A549 (cell line): ENCODE data around the gene CARD14. TPM values are rescaled to one million over a fixed set of nuclear protein-coding genes. Genes with fewer than 3 reads are reported as not detected.

Experiments
- ATAC-seq, 2 experiments: fragments of 200-7000 bp in 1 of 2; fragments of >200 bp in 1 of 2; cut with Nextera tagmentation in 1 of 2; cut with Tn5 transposase in 1 of 2; 3 replicates each; pipeline versions ENCODE4 v1.8.0 to v1.9.1; 2018 to 2020; ENCODE audit warnings: mild to moderate bottlenecking in 1 of 2, moderate library complexity in 1 of 2
- CTCF ChIA-PET: fragments of 300-600 bp; sonication (Branson Sonifier 250); formaldehyde crosslinking; extraction: SDS; loops from one replicate; lab custom pipeline; 2021; ENCODE audit warnings: antibody characterized with exemption, inconsistent platforms; lab: Yijun Ruan, JAX
- POLR2A ChIA-PET: fragments of 350-600 bp; formaldehyde crosslinking; extraction: SDS; loops from one replicate; lab custom pipeline; 2021; ENCODE audit warnings: antibody characterized with exemption, inconsistent platforms; lab: Yijun Ruan, JAX
- DNase-seq, 2 experiments: peaks; one replicate each; pipeline versions ENCODE4 v3.0.0 to v3.0.0-alpha.2; 2011 to 2016; ENCODE audit warnings: low read depth in 1 of 2, low spot score in 1 of 2
- FAIRE-seq: peaks from 2 replicates; lab custom pipeline; 2011; peaks lifted over from hg19 to GRCh38; lab: Jason Lieb, UNC
- H3K27ac ChIP-seq, 2 experiments: fragments of >200 bp; sonication (Bioruptor Twin); formaldehyde crosslinking; 3 replicates each; pipeline ENCODE4 v1.5.1; 2016 to 2017
- H3K4me1 ChIP-seq: fragments of >200 bp; sonication (Bioruptor Twin); formaldehyde crosslinking; 3 replicates; pipeline ENCODE4 v1.6.1; 2016
- H3K4me2 ChIP-seq: fragments of >200 bp; sonication (Bioruptor Twin); formaldehyde crosslinking; 3 replicates; pipeline ENCODE4 v1.6.1; 2016
- H3K4me3 ChIP-seq: fragments of >200 bp; sonication (Bioruptor Twin); formaldehyde crosslinking; 3 replicates; pipeline ENCODE4 v1.5.1; 2016
- H3K9me3 ChIP-seq: fragments of >200 bp; sonication (Bioruptor Twin); formaldehyde crosslinking; 3 replicates; pipeline ENCODE4 v1.6.1; 2016
- ATOH8 ChIP-seq: fragments of 250-450 bp; sonication (Bioruptor Pico); IDR thresholded peaks from 2 replicates; pipeline ENCODE4 v1.5.0; 2020; ENCODE audit warnings: low read depth, mild to moderate bottlenecking, moderate library complexity
- BCL3 ChIP-seq: fragments of >200 bp; sonication (Bioruptor Twin); formaldehyde crosslinking; IDR thresholded peaks from 3 replicates; pipeline ENCODE4 v1.6.1; 2016
- CBX2 ChIP-seq: fragments of 200-600 bp; sonication (generic); IDR thresholded peaks from 2 replicates; pipeline ENCODE4 v1.6.1; 2016; ENCODE audit warnings: low read depth, mild to moderate bottlenecking, borderline replicate concordance
- CHD2 ChIP-seq: fragments of 150-350 bp; IDR thresholded peaks from 2 replicates; pipeline ENCODE4 v1.6.1; 2014; ENCODE audit warnings: low read length; ENCODE audit not compliant: partially characterized antibody
- CTCF ChIP-seq: fragments of >200 bp; sonication (Bioruptor Twin); formaldehyde crosslinking; IDR thresholded peaks from 3 replicates; pipeline ENCODE4 v1.5.1; 2016
- E2F6 ChIP-seq: IDR thresholded peaks from 2 replicates; pipeline ENCODE4 v1.6.1; 2012; ENCODE audit warnings: low read depth, borderline replicate concordance
- GATA3 ChIP-seq: IDR thresholded peaks from 2 replicates; pipeline ENCODE4 v1.6.1; 2012; ENCODE audit warnings: borderline replicate concordance
- HEYL ChIP-seq: fragments of 250-450 bp; sonication (Bioruptor Pico); IDR thresholded peaks from 2 replicates; pipeline ENCODE4 v1.8.0; 2021; ENCODE audit warnings: mild to moderate bottlenecking, moderate library complexity
- HOXA7 ChIP-seq: fragments of 250-450 bp; sonication (Bioruptor Pico); IDR thresholded peaks from 2 replicates; pipeline ENCODE4 v1.5.0; 2020; ENCODE audit warnings: mild to moderate bottlenecking, moderate library complexity
- JUNB ChIP-seq: fragments of >200 bp; sonication (Bioruptor Twin); formaldehyde crosslinking; IDR thresholded peaks from 2 replicates; pipeline ENCODE4 v1.6.1; 2016
- MAZ ChIP-seq: fragments of 150-350 bp; IDR thresholded peaks from 2 replicates; pipeline ENCODE4 v1.6.1; 2014; ENCODE audit warnings: antibody characterized with exemption, low read depth, low read length, borderline replicate concordance
- NFE2L2 ChIP-seq: fragments of 150-350 bp; conservative IDR thresholded peaks from 2 replicates; pipeline ENCODE4 v1.6.1; 2014; ENCODE audit warnings: low read length
- PHF8 ChIP-seq: fragments of 200-600 bp; sonication (generic); IDR thresholded peaks from 2 replicates; pipeline ENCODE4 v1.6.1; 2016; ENCODE audit warnings: low read depth, mild to moderate bottlenecking, antibody characterized with exemption, moderate library complexity, borderline replicate concordance
- POLR2AphosphoS2 ChIP-seq: conservative IDR thresholded peaks from 2 replicates; pipeline ENCODE4 v1.6.1; 2012; ENCODE audit warnings: low read length, improper control_type of control experiment, inconsistent platforms
- RCOR1 ChIP-seq: fragments of 150-350 bp; IDR thresholded peaks from 2 replicates; pipeline ENCODE4 v1.6.1; 2014; ENCODE audit warnings: antibody characterized with exemption, low read length, low read depth
- REST ChIP-seq: fragments of 200-600 bp; sonication (generic); IDR thresholded peaks from 2 replicates; pipeline ENCODE4 v1.6.1; 2016; ENCODE audit warnings: antibody characterized with exemption, mild to moderate bottlenecking, moderate library complexity
- SREBF2 ChIP-seq: fragments of 450-650 bp; IDR thresholded peaks from 2 replicates; pipeline ENCODE4 v1.6.1; 2014; ENCODE audit warnings: mild to moderate bottlenecking, moderate library complexity
- TFCP2L1 ChIP-seq: fragments of 250-450 bp; sonication (Bioruptor Pico); IDR thresholded peaks from 2 replicates; pipeline ENCODE4 v1.5.0; 2021; ENCODE audit warnings: mild to moderate bottlenecking
- ZNF302 ChIP-seq: fragments of 250-450 bp; sonication (Bioruptor Pico); IDR thresholded peaks from 2 replicates; pipeline ENCODE4 v1.9.0; 2021; ENCODE audit warnings: inconsistent platforms, mild to moderate bottlenecking, moderate library complexity
- WGBS: methylation state at CpG from one replicate; pipeline ENCODE4 v1.1.6; 2017; ENCODE audit errors: missing lambda C conversion rate; 5-methylcytosine and 5-hydroxymethylcytosine counted together
- polyA plus RNA-seq, 4 experiments: library from polyadenylated mRNA; depleted of rRNA in 3 of 4; stranded (reverse); fragments of >200 nt; fragmentation: RNase III in 1 of 4; extraction: RNeasy Plus Mini Kit Qiagen cat#74134 plus additional on column Dnase treatment in 1 of 4; gene quantifications; 2 replicates in 3 of 4; 3 replicates in 1 of 4; pipeline ENCODE4 v1.2.3, GENCODE V29; 2011 to 2017

CARD14 gene
- polyA plus RNA-seq, 2 of the 4 experiments (the other 2 are of a cell fraction): 0.17 to 0.18 TPM

- ChIA-PET POLR2A (interaction anchor here (0.6 kb wide), 1 partner anchor 143 kb away, joined by 3 read pairs; no protein-coding TSS in a partner anchor), CTCF (interaction anchor here (0.6 to 1.6 kb wide), 8 partner anchors 41 to 237 kb away, joined by 3 to 8 read pairs (median 4); partner anchors contain the start of gene GAA)
- TF ChIP-seq TFCP2L1 (CRISPR knock-in tag) (no peak), BCL3 (no peak), JUNB (no peak), CHD2 (no peak), GATA3 (no peak), HOXA7 (CRISPR knock-in tag) (no peak), E2F6 (no peak), RCOR1 (no peak), REST (no peak), MAZ (no peak), PHF8 (no peak), NFE2L2 (no peak), ZNF302 (CRISPR knock-in tag) (no peak), HEYL (CRISPR knock-in tag) (no peak), SREBF2 (no peak), POLR2AphosphoS2 (no peak), ATOH8 (no peak), CTCF (no peak), CBX2 (no peak)
- DNase-seq (no peak), ATAC-seq (no peak), FAIRE-seq (no peak)
- no peak overlapping the region for H3K4me3 ChIP-seq
- H3K4me2 ChIP-seq: no peak overlapping the region
- 0 out of 3 replicates have a peak, but pooled peaks cover 4% of the 10 kb centered on the region for H3K4me1 ChIP-seq
- 93% methylated on average over 22 of the region's 22 CpGs for WGBS
- no peak overlapping the region for H3K27ac ChIP-seq
- H3K9me3 ChIP-seq: no peaks in the 10 kb centered on the region
These were observed 75.2 kb downstream of the CARD14 start for GRCh38 chr17:80244871-80245509.
